TTC549 (cell line): ENCODE results near the gene DNAJC7.

Source experiments
- FAIRE-seq: peaks from 2 replicates; lab custom pipeline; 2012; peaks lifted over from hg19 to GRCh38; lab: Jason Lieb, UNC

Gene DNAJC7

DNA sequence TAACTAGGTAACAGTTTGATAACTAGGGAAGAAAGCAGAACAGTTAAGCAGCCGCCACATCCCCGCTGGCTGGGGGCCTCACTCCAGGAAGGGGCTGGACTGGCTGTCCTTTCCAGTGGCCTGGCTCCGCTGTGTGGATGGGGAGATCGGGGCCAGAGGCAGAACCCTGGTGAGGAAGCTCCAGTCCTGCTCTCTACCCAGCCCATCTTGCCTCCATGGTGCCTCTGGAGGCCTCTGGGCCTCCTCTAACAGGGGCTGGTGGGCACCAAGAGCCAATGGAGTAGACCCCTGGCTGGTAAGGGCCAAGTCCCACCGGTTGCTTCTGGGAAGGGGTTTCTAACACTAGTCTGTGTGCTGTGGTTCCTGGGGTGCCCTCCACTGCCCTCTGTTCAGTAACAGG, 42.6 kb downstream of the DNAJC7 start:
- FAIRE-seq, result no peak

DNA sequence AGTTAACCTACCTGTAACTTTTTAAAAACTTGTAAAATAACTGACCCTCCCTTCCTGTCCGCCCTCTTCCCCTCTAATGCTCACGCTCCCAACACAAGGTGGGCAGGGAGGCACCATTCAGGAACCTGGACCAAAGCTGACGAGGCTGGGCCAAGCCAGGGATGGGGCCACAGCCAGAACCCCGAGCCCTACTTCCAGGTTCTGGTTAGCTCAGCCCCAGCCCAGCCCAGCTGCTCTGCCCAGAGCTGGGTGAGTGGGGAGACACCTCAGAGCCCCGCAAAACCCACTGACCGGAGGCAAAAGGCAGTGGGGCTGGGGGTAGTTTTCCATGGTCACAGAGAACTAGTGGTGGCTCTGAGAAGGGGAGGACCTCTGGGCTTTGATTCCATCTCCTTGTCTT, 43.2 kb downstream of the DNAJC7 start:
- no peak for FAIRE-seq

DNA sequence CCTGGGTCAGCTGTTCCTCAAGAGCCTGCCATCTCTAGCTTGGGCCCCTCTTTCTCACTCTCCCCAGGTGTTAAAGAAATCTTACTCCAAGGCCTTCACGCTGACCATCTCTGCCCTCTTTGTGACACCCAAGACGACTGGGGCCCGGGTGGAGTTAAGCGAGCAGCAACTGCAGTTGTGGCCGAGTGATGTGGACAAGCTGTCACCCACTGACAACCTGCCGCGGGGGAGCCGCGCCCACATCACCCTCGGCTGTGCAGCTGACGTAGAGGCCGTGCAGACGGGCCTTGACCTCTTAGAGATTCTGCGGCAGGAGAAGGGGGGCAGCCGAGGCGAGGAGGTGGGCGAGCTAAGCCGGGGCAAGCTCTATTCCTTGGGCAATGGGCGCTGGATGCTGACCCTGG, 43.8 kb downstream of the DNAJC7 start:
- no peak for FAIRE-seq

DNA sequence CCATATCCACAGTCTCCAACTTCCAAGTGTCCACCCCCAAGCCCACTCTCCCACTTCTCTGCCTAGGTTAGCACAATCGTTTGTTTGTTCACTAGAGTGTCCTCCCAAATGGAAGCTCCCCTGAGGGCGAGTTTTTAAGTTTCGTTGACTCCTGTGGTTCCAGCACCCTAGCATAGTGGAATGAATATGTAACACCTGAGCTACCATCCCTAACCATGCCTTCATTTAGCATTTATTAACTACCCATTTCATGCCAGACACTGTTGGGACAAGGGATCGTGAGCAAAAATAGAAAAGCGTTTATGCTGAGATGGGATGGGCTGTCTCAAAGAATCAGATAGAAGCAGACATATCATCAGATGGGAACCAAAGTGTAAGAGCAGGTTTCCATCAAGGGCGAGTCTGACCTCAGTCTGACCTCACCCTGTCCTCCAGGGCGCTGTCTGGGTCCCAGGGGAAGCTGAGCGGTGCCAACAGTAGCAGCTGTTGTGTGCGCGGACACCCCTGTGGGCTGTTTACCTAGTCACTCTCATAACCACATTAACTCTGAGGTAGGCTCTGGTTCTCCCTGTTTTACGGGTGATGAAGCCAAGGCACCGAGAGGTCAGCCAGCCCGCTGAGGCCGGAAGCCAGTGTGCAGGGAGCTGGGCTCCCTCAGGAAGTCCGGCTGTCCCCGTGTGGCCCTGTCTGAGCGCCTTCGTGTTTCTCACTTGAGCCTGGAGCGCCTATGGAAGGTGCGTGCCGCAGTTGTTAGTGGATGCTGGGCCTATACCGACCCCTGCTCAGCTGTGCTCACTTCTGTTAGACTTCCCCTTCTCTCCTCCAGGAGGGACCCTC, 44.5 kb downstream of the DNAJC7 start:
- FAIRE-seq, result no peak

DNA sequence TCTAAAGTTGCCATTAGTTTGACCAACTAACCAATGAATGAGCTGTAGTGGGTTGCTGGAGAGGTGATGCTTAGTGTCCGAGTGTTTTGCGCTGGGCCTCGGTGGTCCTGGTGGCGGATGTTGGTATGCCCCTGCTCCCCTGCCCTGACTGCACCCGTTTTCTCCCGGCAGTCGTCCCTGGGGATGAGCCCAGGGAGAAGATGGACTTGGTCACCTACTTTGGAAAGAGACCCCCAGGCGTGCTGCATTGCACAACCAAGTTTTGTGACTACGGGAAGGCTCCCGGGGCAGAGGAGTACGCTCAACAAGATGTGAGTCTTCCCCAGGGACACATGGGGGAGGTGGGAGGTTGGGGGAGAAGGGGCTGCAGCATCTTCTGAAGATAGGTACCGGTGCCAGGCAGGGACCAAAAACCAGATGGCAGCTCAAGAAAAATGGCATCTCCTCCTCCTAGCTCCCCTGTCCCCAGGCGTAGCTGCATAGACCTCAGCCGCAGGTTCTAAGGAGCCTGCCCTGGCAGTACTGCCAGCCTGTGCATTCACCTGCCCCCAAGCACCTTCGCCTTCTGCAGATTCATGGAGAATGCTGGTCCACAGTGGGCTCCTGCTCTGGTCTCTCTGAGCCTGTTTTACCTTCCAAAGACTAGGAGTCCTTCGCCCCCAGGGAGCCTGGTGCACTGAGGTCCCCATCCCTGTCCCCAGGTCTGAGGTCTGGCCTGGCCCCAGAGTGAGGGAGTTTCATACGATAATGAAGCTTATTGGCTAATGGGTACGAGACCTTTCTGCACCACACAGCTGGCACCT, 45.3 kb downstream of the DNAJC7 start:
- FAIRE-seq, result no peak

DNA sequence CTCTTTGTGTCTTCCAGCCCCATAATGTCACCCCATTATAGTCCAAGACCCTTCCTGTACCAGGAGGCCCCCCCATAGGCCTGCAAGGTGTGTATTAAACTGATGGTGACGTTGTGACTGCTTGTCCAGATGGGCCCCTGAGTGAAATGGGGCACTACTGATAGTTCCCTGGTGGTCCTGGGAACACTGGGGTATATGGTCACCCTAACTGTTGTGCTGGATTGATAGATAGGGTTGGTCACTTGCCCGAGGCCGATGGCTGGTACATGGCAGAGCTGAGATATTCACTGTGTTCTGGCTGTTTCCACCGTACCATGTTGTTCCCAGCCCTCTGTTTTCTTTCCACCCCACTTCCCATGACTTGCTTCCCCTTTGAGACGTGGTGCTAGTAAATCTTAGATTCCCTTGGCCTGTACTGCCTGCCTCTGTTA, 46.3 kb downstream of the DNAJC7 start:
- FAIRE-seq, result no peak

DNA sequence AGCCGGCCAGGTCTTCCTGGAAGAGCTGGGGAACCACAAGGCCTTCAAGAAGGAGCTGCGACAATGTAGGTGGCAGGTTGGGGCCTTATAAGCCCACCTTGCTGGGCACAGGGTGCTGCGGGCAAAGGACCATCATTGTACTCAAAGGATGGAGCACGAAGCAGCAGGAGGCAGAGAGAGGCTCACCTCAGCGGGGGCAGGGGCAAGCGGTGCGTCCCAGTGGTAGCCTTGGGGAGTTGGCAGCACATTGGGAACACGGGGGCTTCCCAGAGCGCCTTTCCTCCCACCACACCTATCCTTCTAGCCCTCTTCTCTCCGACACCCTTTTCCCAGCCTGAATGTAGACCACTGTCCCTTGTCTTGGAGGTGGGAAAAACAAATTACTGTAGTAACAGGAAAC, 48.6 kb downstream of the DNAJC7 start:
- no peak for FAIRE-seq

DNA sequence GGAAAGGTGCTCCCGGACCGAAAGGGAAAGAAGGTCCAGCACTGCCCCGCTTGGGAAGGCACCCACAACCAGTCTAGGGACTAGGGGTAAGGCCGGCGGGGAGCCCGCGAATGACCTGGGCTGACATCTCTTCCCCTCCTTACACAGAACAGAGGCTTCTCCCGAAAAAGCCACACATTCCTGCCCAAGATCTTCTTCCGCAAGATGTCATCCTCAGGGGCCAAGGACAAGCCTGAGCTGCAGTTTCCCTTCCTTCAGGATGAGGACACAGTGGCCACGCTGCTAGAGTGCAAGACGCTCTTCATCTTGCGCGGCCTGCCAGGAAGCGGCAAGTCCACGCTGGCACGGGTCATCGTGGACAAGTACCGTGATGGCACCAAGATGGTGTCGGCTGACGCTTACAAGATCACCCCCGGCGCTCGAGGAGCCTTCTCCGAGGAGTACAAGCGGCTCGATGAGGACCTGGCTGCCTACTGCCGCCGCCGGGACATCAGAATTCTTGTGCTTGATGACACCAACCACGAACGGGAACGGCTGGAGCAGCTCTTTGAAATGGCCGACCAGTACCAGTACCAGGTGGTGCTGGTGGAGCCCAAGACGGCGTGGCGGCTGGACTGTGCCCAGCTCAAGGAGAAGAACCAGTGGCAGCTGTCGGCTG, 49.2 kb downstream of the DNAJC7 start:
- FAIRE-seq, result no peak

DNA sequence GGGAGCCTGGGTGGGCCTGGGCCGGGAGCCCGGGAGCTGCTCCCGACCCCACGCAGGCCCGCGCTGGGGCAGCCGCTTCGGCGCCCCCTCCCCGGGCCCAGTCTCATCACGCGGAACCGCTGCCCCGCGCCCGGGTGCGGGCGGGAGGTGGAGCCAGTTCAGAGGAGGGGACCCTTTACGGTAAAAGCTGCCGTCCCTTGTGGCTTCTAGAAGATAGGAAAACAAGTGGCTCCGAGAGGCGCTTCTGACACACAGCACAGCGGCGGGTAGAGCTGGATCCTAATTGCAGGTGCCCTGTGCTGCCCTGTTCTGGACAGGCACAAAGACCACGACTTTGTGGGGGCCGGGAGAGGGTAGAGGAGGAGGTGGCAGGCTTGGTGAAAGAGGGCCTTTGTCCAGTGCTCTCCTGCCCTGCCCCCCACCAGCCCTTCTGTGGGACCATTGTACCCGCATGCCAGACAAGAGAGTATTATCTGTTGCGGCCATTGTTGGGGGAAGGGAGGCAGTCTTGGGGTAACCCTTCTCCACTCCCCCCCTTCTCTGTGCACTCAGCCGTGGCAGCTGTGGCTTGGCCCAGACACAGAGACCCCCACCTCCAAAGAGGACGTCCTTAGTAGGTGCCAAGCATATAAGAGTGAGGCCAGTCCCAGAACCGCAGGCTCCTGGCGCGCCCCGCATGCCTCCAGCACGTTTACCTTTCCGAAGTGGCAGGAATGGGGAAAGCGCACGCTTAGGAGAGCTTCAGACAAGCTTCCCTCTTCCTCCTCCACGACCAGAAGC, 49.9 kb downstream of the DNAJC7 start:
- FAIRE-seq, result no peak

DNA sequence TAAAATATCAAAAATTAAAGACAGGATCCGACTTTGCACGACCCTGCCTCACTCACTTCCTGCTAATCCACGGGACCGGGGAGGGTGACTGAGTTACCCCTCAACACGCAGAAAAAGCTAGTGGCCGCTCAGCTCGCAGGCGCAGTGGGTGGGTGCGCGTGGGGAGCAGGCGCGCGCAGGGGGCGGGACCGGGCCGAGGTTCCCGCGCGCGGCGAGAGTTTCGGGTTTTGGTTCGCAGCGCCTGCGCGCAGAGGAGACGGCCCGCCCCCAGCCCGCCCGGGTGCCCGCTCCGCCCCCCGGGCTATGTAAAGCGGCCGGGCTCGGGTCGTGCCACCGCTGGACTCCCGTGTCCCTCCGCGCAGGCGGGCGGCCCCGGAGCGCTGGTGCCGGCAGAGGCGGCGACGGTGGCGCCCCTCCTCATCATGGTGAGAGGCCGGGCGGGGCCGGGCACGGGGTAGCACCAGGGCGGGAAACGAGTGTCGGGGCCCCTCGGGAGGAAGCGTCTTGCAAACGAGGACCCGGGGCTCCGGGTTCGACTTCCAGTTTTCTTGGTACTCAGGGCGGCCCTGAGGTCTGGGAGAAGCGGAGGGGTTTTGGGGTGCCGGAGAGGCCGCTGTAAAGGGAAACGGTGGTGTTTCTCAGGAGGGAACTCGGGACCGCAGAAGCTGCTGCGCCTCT, 50.6 kb downstream of the DNAJC7 start, which contains the start of gene CNP:
Gene CNP, plus strand, starts transcription at position 333 of the 678 bp plus-strand sequence. Its CDS starts 90 bp downstream, at position 423.
- FAIRE-seq, result no peak

DNA sequence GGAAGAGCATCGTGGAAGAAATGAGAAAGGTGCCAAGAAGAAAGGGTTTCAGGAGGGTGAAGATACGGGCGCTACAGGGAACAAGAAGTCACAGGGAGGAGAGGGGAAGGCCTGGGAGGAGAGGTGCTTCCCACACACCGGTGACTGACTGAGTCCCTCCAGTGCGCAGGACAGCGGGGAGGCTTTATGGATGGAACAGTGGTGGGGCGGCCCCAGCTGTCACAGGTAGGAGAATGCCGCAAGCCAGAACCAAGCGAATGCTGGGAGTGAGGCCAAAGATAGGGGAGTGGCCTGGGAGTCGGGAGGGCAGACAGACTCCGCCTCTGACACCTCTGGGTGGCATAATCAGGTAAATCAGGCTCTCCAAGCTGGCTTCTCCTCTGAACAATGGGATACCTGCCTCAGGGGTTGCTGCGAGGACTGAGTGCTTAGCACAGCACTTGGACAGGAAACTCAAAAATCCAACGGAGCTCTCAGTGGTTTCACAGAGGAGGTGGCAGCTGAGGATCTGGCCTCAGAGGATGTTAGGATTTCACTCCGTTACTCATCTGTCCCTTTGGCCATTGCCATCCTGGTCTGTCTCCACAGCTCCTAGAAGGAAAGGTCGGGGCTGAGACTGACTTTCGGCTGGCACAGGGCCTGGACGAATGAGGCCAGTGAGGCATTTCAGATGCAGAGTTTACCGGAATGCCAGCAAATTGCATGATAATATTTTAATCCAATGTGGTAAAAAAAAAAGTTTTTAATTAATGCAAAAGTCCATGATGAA, 51.4 kb downstream of the DNAJC7 start:
- no peak for FAIRE-seq

DNA sequence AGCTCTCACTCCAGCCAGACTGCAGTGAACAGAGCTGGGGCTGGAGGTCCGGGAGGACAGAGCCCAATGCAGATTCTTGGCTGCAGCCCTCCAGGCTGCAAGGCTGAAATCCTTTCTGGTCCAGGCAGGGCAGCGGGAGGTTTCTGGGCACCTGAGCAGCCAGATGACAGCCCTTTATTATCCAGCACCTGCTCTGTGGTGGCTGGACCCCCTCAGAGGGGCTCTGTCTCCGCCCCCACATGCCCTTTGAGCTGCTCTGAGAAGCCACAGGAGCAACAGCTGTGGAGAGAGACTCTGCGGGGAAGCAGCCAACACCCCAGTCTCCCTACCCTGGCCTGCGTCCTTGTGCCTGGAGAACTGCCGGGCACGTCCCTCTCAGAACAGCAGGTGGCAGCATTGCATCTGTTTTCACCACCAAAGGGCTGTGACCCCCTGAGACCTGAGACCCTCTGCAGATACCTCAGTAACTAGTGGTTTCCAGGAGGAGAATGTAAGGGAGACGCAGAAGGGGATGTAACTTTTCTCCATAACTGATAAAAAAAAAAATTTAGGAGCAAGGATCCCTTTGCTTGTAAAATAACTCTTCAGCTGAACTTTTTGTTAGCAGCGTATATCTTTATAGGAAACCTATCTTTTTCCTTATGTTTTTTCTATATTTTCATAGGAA, 54.3 kb downstream of the DNAJC7 start:
- no peak for FAIRE-seq

DNA sequence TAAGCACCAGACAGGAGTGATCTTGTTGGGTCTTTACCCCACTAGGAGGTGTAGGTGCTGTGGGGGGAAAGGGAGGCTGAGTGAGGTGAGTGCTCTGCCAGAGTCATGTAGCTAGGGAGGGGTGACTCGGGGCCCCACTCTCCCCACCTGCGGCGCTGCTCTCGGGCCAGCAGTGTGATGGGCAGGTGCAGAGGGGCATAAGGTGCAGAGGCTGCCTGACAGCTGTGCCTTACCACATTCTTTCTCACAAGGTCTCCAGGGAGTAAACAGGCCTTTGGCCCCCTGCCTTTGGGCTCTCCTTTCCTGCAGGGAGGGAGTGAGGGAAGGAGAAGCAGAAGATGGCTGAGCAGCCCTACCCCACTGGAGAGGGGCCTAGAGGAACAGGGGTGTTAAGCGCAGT, 55.1 kb downstream of the DNAJC7 start:
- no peak for FAIRE-seq

DNA sequence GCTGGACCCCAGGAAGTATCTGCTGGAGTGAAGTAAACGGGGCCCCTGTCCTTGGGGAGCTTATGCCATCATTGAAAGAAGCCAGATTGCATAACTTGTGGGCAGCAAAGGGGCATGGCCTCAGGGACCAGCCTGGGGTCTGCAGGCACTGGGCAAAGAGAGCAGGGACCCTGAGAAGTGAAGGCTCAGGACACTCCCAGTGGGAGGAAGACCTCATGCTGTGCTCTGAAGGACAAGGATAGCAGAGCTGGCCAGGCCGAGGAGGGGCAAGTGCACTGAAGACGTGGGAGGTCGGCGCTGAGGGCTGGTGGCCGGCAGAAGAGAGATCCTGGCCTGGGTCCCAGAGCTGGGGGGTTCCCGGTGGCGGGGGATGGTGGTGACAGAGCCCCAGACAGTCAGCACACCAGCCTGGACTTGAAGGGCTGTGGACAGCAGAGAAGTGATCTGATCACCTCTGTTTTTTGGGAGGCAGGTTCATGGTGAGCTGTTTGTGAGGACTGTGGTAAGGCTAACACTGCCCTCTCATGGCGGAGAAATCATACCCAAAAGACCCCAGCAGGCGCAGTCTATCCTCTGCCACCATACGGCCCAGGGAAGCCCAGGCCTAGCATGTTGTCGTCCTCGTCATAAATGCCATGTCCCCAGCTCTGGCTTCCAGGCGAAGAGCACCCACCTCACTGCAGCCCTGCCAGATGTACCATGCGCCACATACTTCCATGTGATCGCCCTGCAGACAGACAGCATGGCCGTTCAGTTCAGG, 57.7 kb downstream of the DNAJC7 start:
- no peak for FAIRE-seq

DNA sequence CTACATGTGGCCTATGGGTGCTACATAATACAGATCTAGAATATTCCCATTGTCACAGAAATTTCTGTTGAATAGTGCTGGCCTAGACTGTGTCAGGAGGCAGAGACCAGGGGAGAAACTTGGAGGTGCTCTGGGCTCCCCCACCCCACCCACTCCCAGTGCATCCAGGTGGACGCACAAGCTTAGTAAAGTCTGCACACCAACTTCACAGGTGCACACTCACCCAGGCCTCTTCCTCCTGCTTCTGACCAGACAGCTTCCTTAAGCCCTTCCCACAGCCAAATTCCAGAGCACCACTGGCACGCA, 58.3 kb downstream of the DNAJC7 start:
- no peak for FAIRE-seq

DNA sequence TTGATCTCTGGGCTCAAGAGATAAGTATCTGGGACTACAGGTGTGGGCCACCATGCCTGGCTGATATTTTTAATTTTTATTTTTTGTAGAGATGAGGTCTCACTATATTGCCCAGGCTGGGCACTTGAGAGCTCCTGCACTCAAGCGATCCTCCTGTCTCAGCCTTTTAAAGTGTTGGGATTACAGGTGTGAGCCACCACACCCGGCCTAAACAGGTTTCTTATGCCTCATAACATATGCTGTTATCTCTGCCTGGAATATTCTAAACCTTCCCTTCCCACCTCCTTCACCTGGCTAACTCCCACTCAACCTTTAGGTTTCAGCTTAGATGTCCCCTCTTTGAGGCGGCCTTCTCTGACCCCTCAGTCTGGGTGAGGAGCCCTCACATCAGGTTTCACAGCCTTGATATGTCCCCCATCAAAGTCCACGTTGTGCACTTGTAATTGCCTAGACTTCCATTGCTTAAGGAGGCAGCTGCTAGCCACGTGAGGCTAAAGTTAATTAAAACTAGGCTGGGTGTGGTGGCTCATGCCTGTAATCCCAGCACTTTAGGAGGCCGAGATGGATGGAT, 59.3 kb downstream of the DNAJC7 start:
- no peak for FAIRE-seq

DNA sequence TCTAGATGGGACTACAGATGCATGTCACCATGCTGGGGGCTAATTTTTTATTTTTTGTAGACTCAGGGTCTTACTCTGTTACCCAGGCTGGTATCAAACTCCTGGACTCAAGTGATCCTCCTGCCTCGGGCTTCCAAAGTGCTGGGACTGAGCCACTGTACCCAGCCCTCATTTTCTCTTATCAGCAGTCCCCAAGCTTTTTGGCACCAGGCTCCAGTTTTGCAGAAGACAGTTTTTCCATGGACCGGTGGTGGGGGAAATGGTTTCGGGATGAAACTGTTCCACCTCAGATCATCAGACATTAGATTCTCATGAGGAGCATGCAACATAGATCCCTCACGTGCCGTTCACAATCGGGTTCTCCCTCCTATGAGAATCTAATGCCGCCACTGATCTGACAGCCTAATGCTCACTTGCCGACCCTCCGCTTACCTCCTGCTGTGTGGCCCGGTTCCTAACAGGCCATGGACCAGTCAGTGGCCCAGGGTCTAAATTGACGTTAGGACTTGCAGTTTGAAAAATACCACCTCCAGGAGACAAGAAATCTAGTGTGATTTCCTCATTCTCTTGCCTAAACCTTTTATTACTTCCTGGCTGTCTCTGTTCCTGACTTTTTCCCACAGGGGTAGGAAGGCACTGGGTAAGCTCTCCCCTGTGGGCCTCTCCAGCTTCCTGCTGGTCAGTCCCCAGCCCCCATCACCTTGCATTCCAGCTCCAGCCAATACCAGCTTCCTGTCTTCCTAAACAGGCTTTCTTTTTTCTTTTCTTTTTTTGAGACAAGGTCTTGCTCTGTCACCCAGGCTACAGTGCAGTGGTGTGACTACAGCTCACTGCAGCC, 60.0 kb downstream of the DNAJC7 start:
- FAIRE-seq, result no peak

DNA sequence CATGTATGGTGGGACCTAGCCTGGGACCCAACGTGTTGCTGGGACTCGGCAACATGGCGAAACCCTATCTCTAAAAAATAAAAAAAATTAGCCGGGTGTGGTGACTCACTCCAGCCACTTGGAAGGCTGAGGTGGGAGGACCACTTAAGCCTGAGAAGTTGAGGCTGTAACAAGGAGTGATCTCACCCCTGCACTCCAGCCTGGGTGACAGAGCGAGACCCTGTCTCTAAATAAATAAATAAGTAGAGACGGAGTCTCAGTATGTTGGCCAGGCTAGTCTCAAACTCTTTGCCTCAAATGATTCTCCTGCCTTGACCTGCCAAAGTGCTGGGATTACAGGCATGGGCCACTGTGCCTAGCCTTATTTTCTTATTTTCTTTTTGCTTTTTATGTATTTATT, 60.7 kb downstream of the DNAJC7 start:
- FAIRE-seq, result no peak
